Spleen (tissue), 11 donors: Measurements from ENCODE around the gene SNRNP27. TPM values are rescaled to one million over a fixed set of nuclear protein-coding genes. Genes with fewer than 3 reads are reported as not detected.
A peak's percentile ranks its signal among the peaks of the same experiment; 100 is the strongest.

ENCODE experiments used
- DNase-seq: peaks from one replicate; pipeline ENCODE4 v3.0.0-alpha.2; 2020
- H3K27ac ChIP-seq, 8 donors: fragments of 200-600 bp; sonication (generic) in 7 of 8; 1 replicate in 4 of 8; 2 replicates in 4 of 8; pipeline versions ENCODE4 v1.5.0 to v1.8.0; 2016 to 2021; ENCODE audit warnings: inconsistent platforms in 4 of 8, mild to moderate bottlenecking in 4 of 8, moderate library complexity in 1 of 8
- H3K27me3 ChIP-seq, 7 donors: fragments of 200-600 bp; sonication (generic) in 6 of 7; replicated peaks in 1 of 7; 1 replicate in 4 of 7; 2 replicates in 3 of 7; pipeline versions ENCODE4 v1.5.0 to v1.8.0; 2016 to 2021; ENCODE audit warnings: inconsistent platforms in 3 of 7, mild to moderate bottlenecking in 1 of 7
- H3K36me3 ChIP-seq, 6 donors: fragments of 200-600 bp; sonication (generic) in 5 of 6; 1 replicate in 4 of 6; 2 replicates in 2 of 6; pipeline versions ENCODE4 v1.5.0 to v1.8.0; 2016 to 2021; ENCODE audit warnings: inconsistent platforms in 2 of 6
- H3K4me1 ChIP-seq, 6 donors: fragments of 200-600 bp; sonication (generic) in 5 of 6; 1 replicate in 3 of 6; 2 replicates in 3 of 6; pipeline versions ENCODE4 v1.5.0 to v1.8.0; 2016 to 2021; ENCODE audit warnings: inconsistent platforms in 3 of 6
- H3K4me3 ChIP-seq, 8 donors: fragments of 200-600 bp; sonication (generic) in 7 of 8; 1 replicate in 4 of 8; 2 replicates in 4 of 8; pipeline versions ENCODE4 v1.5.0 to v1.8.0; 2016 to 2021; ENCODE audit warnings: inconsistent platforms in 4 of 8, mild to moderate bottlenecking in 4 of 8, moderate library complexity in 2 of 8
- H3K9me3 ChIP-seq, 8 donors: fragments of 200-600 bp; sonication (generic) in 7 of 8; 1 replicate in 4 of 8; 2 replicates in 4 of 8; pipeline versions ENCODE4 v1.5.0 to v1.8.0; 2016 to 2021; ENCODE audit warnings: inconsistent platforms in 4 of 8
- POLR2A ChIP-seq, 3 donors: fragments of 450-650 bp; IDR thresholded peaks; one replicate each; pipeline ENCODE4 v1.5.1; 2017; ENCODE audit warnings: antibody characterized with exemption in 3 of 3, mild to moderate bottlenecking in 1 of 3
- POLR2AphosphoS5 ChIP-seq, 3 donors: sonication (generic); formaldehyde crosslinking; IDR thresholded peaks; one replicate each; pipeline ENCODE4 v1.5.1; 2017; ENCODE audit warnings: antibody characterized with exemption in 3 of 3
- WGBS, 5 donors: extraction: QIAGEN DNeasy Blood & Tissue Kit in 3 of 5; methylation state at CpG; one replicate each; pipeline versions ENCODE4 v1.1.5 to v1.1.7; 2013 to 2018; 5-methylcytosine and 5-hydroxymethylcytosine counted together
- intact Hi-C: fragments of 100-400 bp; cut with DNase I; formaldehyde crosslinking; loops from one replicate; pipeline ENCODE4 v1.15.0; 2023; ENCODE audit warnings: low total_unique reads
- polyA plus RNA-seq, 3 donors: library from polyadenylated mRNA; stranded (reverse); fragments of 200-250 nt; gene quantifications; one replicate each; pipeline ENCODE4 v1.2.1, GENCODE V29; 2013
- total RNA-seq, 7 donors: library from RNA; depleted of rRNA in 3 of 7; stranded (reverse); fragments of >200 nt in 3 of 7; fragmentation: NEBNext Ultra II Directional in 4 of 7; extraction: Animal tissue kit (Norgen Biotek cat#: 25700) in 4 of 7; gene quantifications; one replicate each; pipeline versions ENCODE4 v1.1.0 to v1.2.1, GENCODE V29; 2016 to 2021
- TF ChIP-seq, protein P1 (sequence below), 11 experiments: fragments of 200-600 bp in 7 of 11; fragments of 450-650 bp in 4 of 11; sonication (generic) in 4 of 11; IDR thresholded peaks in 8 of 11; conservative IDR thresholded peaks in 3 of 11; 1 replicate in 7 of 11; 2 replicates in 4 of 11; pipeline versions ENCODE4 v1.4.0 to v1.8.0; 2016 to 2021; ENCODE audit warnings: antibody characterized with exemption in 11 of 11, inconsistent platforms in 4 of 11, mild to moderate bottlenecking in 1 of 11
- donor health status: healthy with polysubstance abuse.
- donor health status: DM: no; HTN: no; CAD: no; lungs with moderate emphysema.
- donor health status: DM: no; HTN: no; CAD: no.
- donor health status: Bipolar disorder and iron deficiency.
- donor health status: healthy.
- donor health status: DM: no; HTN: no; CAD: no.
- donor health status: DM: yes; HTN: yes; CAD: no.

SNRNP27 gene
- total and polyA plus RNA-seq, 10 donors, result 28.0 to 62.9 (median 40.7) TPM

DNA sequence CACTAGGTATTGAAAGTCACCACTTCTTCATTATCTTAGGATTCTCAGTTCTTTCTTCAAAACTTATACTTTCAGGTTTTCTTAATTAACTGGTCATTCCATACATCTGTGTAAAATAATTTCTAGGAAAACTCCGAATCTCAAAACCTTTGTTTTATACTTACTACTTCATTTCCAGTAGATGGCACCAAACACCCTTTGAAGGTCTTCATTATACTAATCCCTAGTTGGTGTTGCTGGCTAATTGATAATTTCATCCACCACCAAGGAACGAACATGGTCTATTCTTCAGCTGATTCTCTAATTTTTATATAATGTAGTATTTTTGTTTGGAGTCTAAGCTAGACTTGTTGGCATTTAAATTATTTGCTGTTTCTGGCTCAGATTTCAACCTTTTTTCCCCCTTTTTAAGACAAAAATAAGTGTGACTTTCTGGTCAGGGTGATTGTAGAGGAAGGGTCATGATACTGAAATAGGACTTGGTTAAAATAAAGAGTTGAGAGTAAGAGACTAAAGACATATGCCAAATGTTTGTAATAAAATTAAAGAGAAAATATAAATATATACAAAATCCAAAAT lies 18.3 kb downstream of the SNRNP27 start:
- Histone ChIP-seq H3K9me3 (no peaks in the 10 kb centered on the region), H3K4me1 (peaks cover 13 to 43% (median 37%) of the 10 kb centered on the region in 6 donors), H3K36me3 (peaks cover 0 to 54% (median 29%) of the 10 kb centered on the region in 6 donors), H3K27ac (peak overlapping the region in 6 of 8 donors; percentile 18 to 100 (median 28)), H3K27me3 (no peaks in the 10 kb centered on the region), H3K4me3 (no peak overlapping the region)
- WGBS, 5 donors, result 4 to 9% (median 5%) methylated on average over 2 of the region's 2 CpGs
- intact Hi-C loops, result loop anchor here (5.0 kb wide), 1 partner anchor 390 kb away; the partner anchor contains the start of gene FAM136A
- TF ChIP-seq, protein P1, sequence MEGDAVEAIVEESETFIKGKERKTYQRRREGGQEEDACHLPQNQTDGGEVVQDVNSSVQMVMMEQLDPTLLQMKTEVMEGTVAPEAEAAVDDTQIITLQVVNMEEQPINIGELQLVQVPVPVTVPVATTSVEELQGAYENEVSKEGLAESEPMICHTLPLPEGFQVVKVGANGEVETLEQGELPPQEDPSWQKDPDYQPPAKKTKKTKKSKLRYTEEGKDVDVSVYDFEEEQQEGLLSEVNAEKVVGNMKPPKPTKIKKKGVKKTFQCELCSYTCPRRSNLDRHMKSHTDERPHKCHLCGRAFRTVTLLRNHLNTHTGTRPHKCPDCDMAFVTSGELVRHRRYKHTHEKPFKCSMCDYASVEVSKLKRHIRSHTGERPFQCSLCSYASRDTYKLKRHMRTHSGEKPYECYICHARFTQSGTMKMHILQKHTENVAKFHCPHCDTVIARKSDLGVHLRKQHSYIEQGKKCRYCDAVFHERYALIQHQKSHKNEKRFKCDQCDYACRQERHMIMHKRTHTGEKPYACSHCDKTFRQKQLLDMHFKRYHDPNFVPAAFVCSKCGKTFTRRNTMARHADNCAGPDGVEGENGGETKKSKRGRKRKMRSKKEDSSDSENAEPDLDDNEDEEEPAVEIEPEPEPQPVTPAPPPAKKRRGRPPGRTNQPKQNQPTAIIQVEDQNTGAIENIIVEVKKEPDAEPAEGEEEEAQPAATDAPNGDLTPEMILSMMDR (IDR thresholded peaks at IDR 0.05 in 8 of 11, conservative IDR thresholded peaks at IDR 0.05 in 3 of 11), result peak; percentile 36 to 73 (median 62)
- TF ChIP-seq POLR2A (IDR thresholded peaks at IDR 0.05) (no peak), POLR2AphosphoS5 (IDR thresholded peaks at IDR 0.05) (no peak)
- no peak for DNase-seq

DNA sequence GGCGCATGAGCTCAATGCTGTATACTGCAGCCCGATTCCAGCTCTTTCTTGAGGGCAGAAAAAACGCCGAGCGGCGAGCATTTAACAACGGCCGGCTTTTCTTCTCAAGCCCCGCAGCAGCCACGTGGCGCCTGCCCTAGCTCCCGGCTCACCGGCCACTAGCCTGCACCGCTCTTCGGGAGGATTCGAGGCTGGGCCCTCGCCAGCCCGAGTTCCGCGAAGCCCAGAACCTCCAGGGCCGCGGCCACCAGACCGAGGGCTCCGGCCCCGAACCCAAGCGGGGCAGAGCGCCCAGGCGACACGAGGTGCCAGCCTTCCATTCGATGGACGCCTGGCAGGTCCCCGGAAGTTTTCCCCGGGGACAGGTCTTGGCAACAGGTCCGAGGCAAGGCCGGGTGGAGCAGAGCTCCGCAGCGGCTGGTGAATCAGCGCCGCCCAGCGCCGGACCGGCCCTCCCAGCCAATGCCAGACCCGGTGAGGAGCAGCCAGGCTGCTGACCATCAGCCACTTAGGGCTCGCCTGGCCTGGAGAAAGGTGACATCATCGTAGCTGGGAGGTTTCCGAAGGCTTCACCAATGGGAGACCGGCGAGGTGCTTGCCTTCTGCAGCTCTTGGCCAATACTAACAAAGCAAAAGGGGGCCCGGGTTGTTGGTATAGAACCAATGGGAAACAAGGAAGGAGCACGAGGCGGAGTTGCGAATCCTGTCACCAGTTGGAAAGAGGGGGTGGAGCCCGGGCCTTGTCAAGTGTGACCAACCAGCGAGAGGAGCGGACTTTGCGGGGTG lies 20.6 kb downstream of the SNRNP27 start:
- H3K27me3 ChIP-seq, result no peaks in the 10 kb centered on the region
- DNase-seq, result peak; percentile 98
- H3K4me1 ChIP-seq, result peaks cover 13 to 66% (median 52%) of the 10 kb centered on the region in 6 donors
- WGBS, 5 donors, result 0 to 1% (median 0%) methylated on average over 14 to 56 of the region's 56 CpGs
- H3K36me3 ChIP-seq, result peaks cover 0 to 54% (median 15%) of the 10 kb centered on the region in 6 donors
- peak overlapping the region; percentile 80 to 100 (median 99) for H3K27ac ChIP-seq
- peak overlapping the region; percentile 40 to 85 (median 76) for H3K4me3 ChIP-seq
- TF ChIP-seq POLR2AphosphoS5 (IDR thresholded peaks at IDR 0.05), result peak; percentile 97 to 98 (median 97)
- TF ChIP-seq POLR2A (IDR thresholded peaks at IDR 0.05), result peak; percentile 75 to 97 (median 85)
- TF ChIP-seq, protein P1 (IDR thresholded peaks at IDR 0.05 in 8 of 11, conservative IDR thresholded peaks at IDR 0.05 in 3 of 11), result peak in 4 of 11 experiments; percentile 9 to 33 (median 26)
- H3K9me3 ChIP-seq, result no peaks in the 10 kb centered on the region
- intact Hi-C loops, result loop anchor here (5.0 kb wide), 1 partner anchor 388 kb away; the partner anchor contains the start of gene FAM136A

DNA sequence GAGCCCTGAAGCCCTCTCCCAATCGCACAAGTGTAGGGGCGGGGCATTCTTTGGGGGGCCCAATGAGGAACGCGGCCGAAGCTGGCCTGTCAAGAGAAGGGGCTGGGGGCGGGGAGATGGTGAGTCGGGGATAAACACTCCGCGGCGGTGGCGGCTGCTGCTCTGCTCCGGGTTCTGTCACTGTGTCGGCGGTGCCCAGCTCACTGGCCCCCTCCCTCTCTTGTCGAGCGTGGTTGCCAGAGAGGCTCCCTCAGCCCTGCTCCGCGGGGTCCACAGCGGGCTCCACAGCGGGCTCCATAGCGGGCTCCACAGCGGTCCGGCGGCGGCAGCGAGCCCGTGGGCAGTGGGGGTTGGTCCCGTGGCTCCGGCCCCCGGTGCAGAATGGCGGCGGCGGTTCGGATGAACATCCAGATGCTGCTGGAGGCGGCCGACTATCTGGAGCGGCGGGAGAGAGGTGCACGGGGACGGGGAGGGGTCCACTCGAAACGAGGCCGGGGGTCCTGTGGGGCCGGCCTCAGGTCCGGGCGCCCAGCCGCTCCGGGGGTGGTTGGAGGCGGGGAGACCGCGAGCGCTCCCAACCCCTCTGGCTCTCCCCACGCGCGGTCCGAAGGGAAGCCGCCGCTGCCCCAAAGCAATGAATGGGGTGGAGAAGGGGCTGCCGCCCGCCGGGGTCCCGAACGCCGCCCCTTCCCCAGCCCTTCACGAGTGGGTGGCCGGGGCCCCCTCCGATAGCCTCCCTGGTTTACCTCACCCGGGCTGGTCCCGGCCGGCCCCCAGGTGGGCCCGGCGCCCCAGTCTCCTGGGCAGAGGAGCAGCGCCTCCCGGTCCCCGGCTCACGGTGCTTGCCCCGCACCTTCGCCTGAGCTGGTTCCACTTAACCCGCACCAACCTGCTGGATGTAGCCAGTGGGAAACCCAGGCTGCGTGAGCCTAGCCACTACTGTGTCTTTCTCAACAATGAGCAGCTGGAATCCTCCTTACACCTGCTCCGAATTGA lies 21.5 kb downstream of the SNRNP27 start, which contains the start of gene MXD1:
Gene MXD1 (plus strand): TSS at position 160 of the 996 bp plus-strand sequence. CDS start 222 bp downstream, at position 382.
- peak; percentile 100 for DNase-seq
- H3K9me3 ChIP-seq, result no peaks in the 10 kb centered on the region
- intact Hi-C loops, result loop anchor here (5.0 kb wide), 1 partner anchor 387 kb away; the partner anchor contains the start of gene FAM136A
- H3K27me3 ChIP-seq, result no peaks in the 10 kb centered on the region
- H3K4me3 ChIP-seq, result peak within 1 kb of the TSS; percentile 71 to 92 (median 78)
- TF ChIP-seq POLR2A (IDR thresholded peaks at IDR 0.05) (peak; percentile 84 to 97 (median 95)), POLR2AphosphoS5 (IDR thresholded peaks at IDR 0.05) (peak; percentile 88 to 95 (median 90))
- TF ChIP-seq, protein P1 (IDR thresholded peaks at IDR 0.05 in 8 of 11, conservative IDR thresholded peaks at IDR 0.05 in 3 of 11), result no peak
- peak within 1 kb of the TSS; percentile 80 to 100 (median 99) for H3K27ac ChIP-seq
- WGBS, 5 donors, result 0 to 1% (median 1%) methylated on average over 54 to 81 of the region's 81 CpGs
- H3K4me1 ChIP-seq, result peaks cover 13 to 75% (median 53%) of the 10 kb centered on the region in 6 donors
- H3K36me3 ChIP-seq, result peaks cover 0 to 54% (median 14%) of the 10 kb centered on the region in 6 donors
